H54 (cell line): ENCODE measurements around the gene CLRN1.
"Not testable (repeated sequence)": the region's sequence is repeated elsewhere in the genome, so short reads cannot be mapped to it uniquely, and the experiment has no call there.

Source experiments
- DNase-seq: peaks from one replicate; pipeline ENCODE4 v3.0.0; 2011; ENCODE audit warnings: low spot score, mixed read lengths; ENCODE audit not compliant: insufficient read length
- FAIRE-seq: peaks from 3 replicates; lab custom pipeline; 2011; peaks lifted over from hg19 to GRCh38; lab: Jason Lieb, UNC
- POLR2A ChIP-seq: IDR thresholded peaks from 2 replicates; pipeline ENCODE4 v1.6.1; 2011; ENCODE audit warnings: low read depth, mild to moderate bottlenecking, low read length

CLRN1 gene

GRCh38 chr3:150998996-150999395 is 26.5 kb upstream of the CLRN1 start:
- DNase-seq, result no peak
- FAIRE-seq, result no peak
- TF ChIP-seq POLR2A, result no peak

GRCh38 chr3:150996731-150997130 is 24.2 kb upstream of the CLRN1 start:
- FAIRE-seq, result no peak
- TF ChIP-seq POLR2A, result no peak
- DNase-seq, result no peak

GRCh38 chr3:150995510-150995909 is 23.0 kb upstream of the CLRN1 start:
- DNase-seq (no peak), FAIRE-seq (no peak)
- no peak for TF ChIP-seq POLR2A

GRCh38 chr3:150989208-150989607 is 16.7 kb upstream of the CLRN1 start:
- FAIRE-seq (no peak), DNase-seq (no peak)
- no peak for TF ChIP-seq POLR2A

GRCh38 chr3:150988395-150988794 is 15.9 kb upstream of the CLRN1 start:
- not testable (repeated sequence) for DNase-seq, FAIRE-seq

GRCh38 chr3:150985711-150986110 is 13.2 kb upstream of the CLRN1 start:
- TF ChIP-seq POLR2A, result no peak
- DNase-seq, result no peak
- no peak for FAIRE-seq

GRCh38 chr3:150984066-150984465 is 11.5 kb upstream of the CLRN1 start:
- TF ChIP-seq POLR2A, result no peak
- FAIRE-seq, result no peak
- DNase-seq, result no peak

GRCh38 chr3:150978566-150979148 is 6.1 kb upstream of the CLRN1 start:
- no peak for DNase-seq
- TF ChIP-seq POLR2A, result no peak
- FAIRE-seq, result no peak

- no peak for DNase-seq
- no peak for FAIRE-seq
- no peak for TF ChIP-seq POLR2A
Observed at GRCh38 chr3:150975992-150976368, 3.5 kb upstream of the CLRN1 start.

GRCh38 chr3:150975086-150975991 is 2.8 kb upstream of the CLRN1 start:
- FAIRE-seq (no peak), DNase-seq (no peak)
- no peak for TF ChIP-seq POLR2A

GRCh38 chr3:150970665-150971324 is 1.7 kb downstream of the CLRN1 start:
- FAIRE-seq, result peak; percentile 94
- no peak for TF ChIP-seq POLR2A
- DNase-seq, result peak; percentile 10

GRCh38 chr3:150968341-150969035 is 4.0 kb downstream of the CLRN1 start:
- FAIRE-seq, result no peak

GRCh38 chr3:150965436-150965835 is 7.1 kb downstream of the CLRN1 start:
- DNase-seq, result no peak
- no peak for FAIRE-seq
- no peak for TF ChIP-seq POLR2A

More at GRCh38 chr3:150968341-150969035, 4.0 kb downstream of the CLRN1 start:
- no peak for DNase-seq
- no peak for TF ChIP-seq POLR2A

GRCh38 chr3:150961949-150962348 is 10.6 kb downstream of the CLRN1 start:
- DNase-seq (no peak), FAIRE-seq (no peak)
- no peak for TF ChIP-seq POLR2A
